Keratinocyte (primary cell): ENCODE results near the gene PRPF6. TPM values are rescaled to one million over a fixed set of nuclear protein-coding genes. Genes with fewer than 3 reads are reported as not detected.

Experiments used
- DNase-seq: peaks from one replicate; pipeline ENCODE4 v3.0.0-alpha.2; 2011; ENCODE audit warnings: low read depth, missing footprints, low spot score
- FAIRE-seq: peaks from 2 replicates; lab custom pipeline; 2011; peaks lifted over from hg19 to GRCh38; lab: Jason Lieb, UNC
- H2AFZ ChIP-seq: 2 replicates; pipeline ENCODE4 v1.6.0; 2012; ENCODE audit warnings: low read length, control low read depth, inconsistent platforms; ENCODE audit not compliant: control insufficient read depth
- H3K27ac ChIP-seq: 2 replicates; pipeline ENCODE4 v1.5.1; 2011; ENCODE audit warnings: low read length; ENCODE audit not compliant: control insufficient read depth, insufficient read depth
- H3K27me3 ChIP-seq: 3 replicates; pipeline ENCODE4 v1.6.0; 2011; ENCODE audit warnings: low read length; ENCODE audit not compliant: control insufficient read depth, insufficient read depth; ENCODE audit errors: extremely low read depth
- H3K36me3 ChIP-seq, 2 experiments: 2 replicates in 1 of 2; 3 replicates in 1 of 2; pipeline ENCODE4 v1.5.1; 2011; ENCODE audit warnings: low read length in 2 of 2, mild to moderate bottlenecking in 1 of 2; ENCODE audit not compliant: control insufficient read depth in 2 of 2, insufficient read depth in 2 of 2; ENCODE audit errors: extremely low read depth in 1 of 2
- H3K4me1 ChIP-seq: 3 replicates; pipeline ENCODE4 v1.5.1; 2011; ENCODE audit warnings: low read length; ENCODE audit not compliant: control insufficient read depth, insufficient read depth; ENCODE audit errors: extremely low read depth
- H3K4me2 ChIP-seq: 3 replicates; pipeline ENCODE4 v1.6.0; 2011; ENCODE audit warnings: low read depth, low read length; ENCODE audit not compliant: control insufficient read depth, insufficient read depth; ENCODE audit errors: extremely low read depth
- H3K4me3 ChIP-seq, 3 experiments: fragments of 200-600 bp in 1 of 3; sonication (generic) in 1 of 3; 2 replicates in 2 of 3; 3 replicates in 1 of 3; pipeline ENCODE4 v1.5.1; 2011 to 2016; ENCODE audit warnings: low read length in 3 of 3, mild to moderate bottlenecking in 3 of 3, control low read depth in 2 of 3, inconsistent platforms in 1 of 3, low read depth in 1 of 3, mixed read lengths in 1 of 3, mixed run types in 1 of 3, moderate library complexity in 1 of 3; ENCODE audit not compliant: control insufficient read depth in 2 of 3, insufficient read depth in 2 of 3; ENCODE audit errors: extremely low read depth in 1 of 3
- H3K79me2 ChIP-seq: 2 replicates; pipeline ENCODE4 v1.6.0; 2012; ENCODE audit warnings: low read length; ENCODE audit not compliant: control insufficient read depth, insufficient read depth
- H3K9ac ChIP-seq: 3 replicates; pipeline ENCODE4 v1.6.0; 2011; ENCODE audit warnings: low read length; ENCODE audit not compliant: control insufficient read depth, insufficient read depth; ENCODE audit errors: extremely low read depth
- H3K9me1 ChIP-seq: 3 replicates; pipeline ENCODE4 v1.6.0; 2011; ENCODE audit warnings: low read length; ENCODE audit not compliant: control insufficient read depth, insufficient read depth; ENCODE audit errors: extremely low read depth
- H3K9me3 ChIP-seq: 2 replicates; pipeline ENCODE4 v1.5.1; 2012; ENCODE audit warnings: low read depth, low read length; ENCODE audit not compliant: control insufficient read depth
- H4K20me1 ChIP-seq: 3 replicates; pipeline ENCODE4 v1.6.0; 2011; ENCODE audit warnings: low read length; ENCODE audit not compliant: control insufficient read depth, insufficient read depth; ENCODE audit errors: extremely low read depth
- EZH2 ChIP-seq: IDR thresholded peaks from one replicate; pipeline ENCODE4 v1.6.1; 2012; ENCODE audit warnings: inconsistent platforms, mild to moderate bottlenecking, low read length, moderate library complexity
- dilution Hi-C: fragments of 300-500 bp; cut with MboI; formaldehyde crosslinking; loops from one replicate; pipeline ENCODE4 v1.7.0; 2020; ENCODE audit warnings: low sequenced_read_pairs; ENCODE audit not compliant: extremely low pct_ligation_motif_present
- polyA plus RNA-seq, 5 experiments: library from polyadenylated mRNA; depleted of rRNA in 3 of 5; stranded (reverse) in 3 of 5; stranded (forward) in 1 of 5; unstranded in 1 of 5; fragments of >200 nt; gene quantifications; 1 replicate in 1 of 5; 2 replicates in 3 of 5; 3 replicates in 1 of 5; pipeline versions ENCODE4 v1.2.1 to v1.2.3, GENCODE V29; 2011 to 2012; ENCODE audit warnings: missing spikeins in 2 of 5, low read depth in 1 of 5, low replicate concordance in 1 of 5
- TF ChIP-seq, protein P1 (sequence below), 3 experiments: IDR thresholded peaks in 1 of 3; conservative IDR thresholded peaks in 1 of 3; optimal IDR thresholded peaks in 1 of 3; 2 replicates in 2 of 3; 3 replicates in 1 of 3; pipeline versions ENCODE3 to v1.5.1; 2011; ENCODE audit warnings: low read length in 3 of 3, mild to moderate bottlenecking in 3 of 3, moderate library complexity in 2 of 3, control low read depth in 1 of 3, inconsistent platforms in 1 of 3; ENCODE audit not compliant: insufficient read depth in 2 of 3; ENCODE audit errors: extremely low read depth in 1 of 3

The PRPF6 gene
- polyA plus RNA-seq, 1 donor (not counting 4 experiments of a cell fraction or from before 2014, with no cell fraction given): 30.5 TPM

DNA sequence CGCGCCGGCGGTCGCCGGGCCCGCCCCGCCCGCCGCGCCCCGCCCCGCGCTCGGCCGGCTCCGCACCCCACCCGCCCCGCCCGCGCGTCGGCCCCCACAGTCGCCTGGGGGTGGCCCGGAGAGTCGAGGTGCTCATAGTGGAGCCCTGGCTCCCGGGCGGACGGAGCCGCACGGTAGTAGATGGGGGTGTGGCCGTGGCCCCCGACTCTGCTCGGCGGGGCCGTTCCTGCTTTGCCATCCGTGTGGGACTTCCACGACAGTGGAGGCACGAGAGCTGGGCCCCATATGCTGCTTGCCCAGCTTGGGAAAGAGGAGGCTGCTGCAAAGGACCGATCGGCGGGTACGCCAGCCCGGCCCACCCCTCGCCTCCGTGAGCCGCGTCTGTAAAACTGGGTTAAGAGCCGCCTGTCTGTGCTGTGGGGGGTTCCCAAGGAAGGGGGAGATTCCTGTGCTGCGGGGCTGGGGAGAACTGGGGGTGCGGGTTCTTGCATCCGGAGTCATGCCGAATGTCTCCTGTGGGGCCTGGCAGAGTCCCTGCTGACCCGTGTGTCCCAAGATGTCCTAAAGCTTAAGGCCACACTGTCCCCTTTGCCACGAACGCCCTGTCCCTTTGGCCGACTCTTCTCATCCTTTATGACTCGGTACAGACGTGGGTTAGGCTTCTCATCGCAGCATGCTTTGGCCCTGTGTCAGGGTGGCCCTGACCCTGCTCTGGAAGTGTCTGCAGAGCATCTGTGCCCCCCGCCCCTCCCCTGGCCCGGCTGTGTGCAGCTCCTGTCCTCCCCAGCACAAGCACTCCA is 99.3 kb downstream of the PRPF6 start, which contains the start of gene OPRL1:
Gene OPRL1, plus strand, starts transcription at position 70 of the 800 bp plus-strand sequence. CDS start 12,639 bp downstream, outside the sequence.
- H3K27me3 ChIP-seq: peaks cover 33% of the 10 kb centered on the region
- no peak within 1 kb of the TSS for H3K27ac ChIP-seq
- H2AFZ ChIP-seq: peak within 1 kb of the TSS; percentile 30
- DNase-seq (no peak), FAIRE-seq (no peak)
- dilution Hi-C loops: no loop called here
- H3K4me1 ChIP-seq: peaks cover 19% of the 10 kb centered on the region
- H3K36me3 ChIP-seq: peaks cover 0 to 1% of the 10 kb centered on the region in 2 experiments
- peak within 1 kb of the TSS; percentile 78 to 93 (median 79) for H3K4me3 ChIP-seq
- H3K4me2 ChIP-seq: peak within 1 kb of the TSS; percentile 97
- TF ChIP-seq, protein P1, sequence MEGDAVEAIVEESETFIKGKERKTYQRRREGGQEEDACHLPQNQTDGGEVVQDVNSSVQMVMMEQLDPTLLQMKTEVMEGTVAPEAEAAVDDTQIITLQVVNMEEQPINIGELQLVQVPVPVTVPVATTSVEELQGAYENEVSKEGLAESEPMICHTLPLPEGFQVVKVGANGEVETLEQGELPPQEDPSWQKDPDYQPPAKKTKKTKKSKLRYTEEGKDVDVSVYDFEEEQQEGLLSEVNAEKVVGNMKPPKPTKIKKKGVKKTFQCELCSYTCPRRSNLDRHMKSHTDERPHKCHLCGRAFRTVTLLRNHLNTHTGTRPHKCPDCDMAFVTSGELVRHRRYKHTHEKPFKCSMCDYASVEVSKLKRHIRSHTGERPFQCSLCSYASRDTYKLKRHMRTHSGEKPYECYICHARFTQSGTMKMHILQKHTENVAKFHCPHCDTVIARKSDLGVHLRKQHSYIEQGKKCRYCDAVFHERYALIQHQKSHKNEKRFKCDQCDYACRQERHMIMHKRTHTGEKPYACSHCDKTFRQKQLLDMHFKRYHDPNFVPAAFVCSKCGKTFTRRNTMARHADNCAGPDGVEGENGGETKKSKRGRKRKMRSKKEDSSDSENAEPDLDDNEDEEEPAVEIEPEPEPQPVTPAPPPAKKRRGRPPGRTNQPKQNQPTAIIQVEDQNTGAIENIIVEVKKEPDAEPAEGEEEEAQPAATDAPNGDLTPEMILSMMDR (optimal IDR thresholded peaks at IDR 0.05 in 1 of 3, IDR thresholded peaks at IDR 0.05 in 1 of 3, conservative IDR thresholded peaks at IDR 0.05 in 1 of 3; ENCODE audit: extremely low read depth in 1 of 3, insufficient read depth in 2 of 3, low read length in 3 of 3): no peak
- peak; percentile 41 for TF ChIP-seq EZH2
- H3K9ac ChIP-seq: peak within 1 kb of the TSS; percentile 72
- H4K20me1 ChIP-seq: no peaks in the 10 kb centered on the region
- H3K9me1 ChIP-seq: no peaks in the 10 kb centered on the region
- no peaks in the 10 kb centered on the region for H3K9me3 ChIP-seq
- H3K79me2 ChIP-seq: peaks cover 2% of the 10 kb centered on the region

GRCh38 chr20:64080813-64081623 is 100.1 kb downstream of the PRPF6 start:
- Histone ChIP-seq H4K20me1 (no peaks in the 10 kb centered on the region), H3K4me2 (no peak overlapping the region), H3K4me1 (peaks cover 19% of the 10 kb centered on the region), H3K27ac (no peak overlapping the region), H3K79me2 (peaks cover 2% of the 10 kb centered on the region), H3K9ac (no peak overlapping the region), H3K27me3 (peaks cover 40% of the 10 kb centered on the region), H3K4me3 (no peak overlapping the region), H2AFZ (no peak overlapping the region), H3K9me1 (no peaks in the 10 kb centered on the region), H3K9me3 (no peaks in the 10 kb centered on the region), H3K36me3 (peaks cover 0 to 1% of the 10 kb centered on the region in 2 experiments)
- dilution Hi-C loops: no loop called here
- FAIRE-seq: no peak
- no peak for DNase-seq
- TF ChIP-seq EZH2: no peak
- TF ChIP-seq, protein P1 (optimal IDR thresholded peaks at IDR 0.05 in 1 of 3, IDR thresholded peaks at IDR 0.05 in 1 of 3, conservative IDR thresholded peaks at IDR 0.05 in 1 of 3; ENCODE audit: extremely low read depth in 1 of 3, insufficient read depth in 2 of 3, low read length in 3 of 3): no peak
